BE2C (cell line): Measurements from ENCODE around the gene CCDC17.

Source experiments
- DNase-seq: peaks from one replicate; pipeline ENCODE4 v3.0.0-alpha.2; 2020
- H3K27me3 ChIP-seq: fragments of 250-450 bp; sonication (Bioruptor Pico); 2 replicates; pipeline ENCODE4 v1.5.1; 2020; ENCODE audit warnings: mild to moderate bottlenecking
- H3K36me3 ChIP-seq: fragments of 250-450 bp; sonication (Bioruptor Pico); 2 replicates; pipeline ENCODE4 v1.5.1; 2020; ENCODE audit warnings: mild to moderate bottlenecking
- H3K4me1 ChIP-seq: fragments of 250-450 bp; sonication (Bioruptor Pico); 2 replicates; pipeline ENCODE4 v1.5.1; 2020
- H3K4me3 ChIP-seq: 2 replicates; pipeline ENCODE4 v1.5.1; 2011; ENCODE audit warnings: low read depth, low read length
- H3K9me3 ChIP-seq: fragments of 250-450 bp; sonication (Bioruptor Pico); 2 replicates; pipeline ENCODE4 v1.5.1; 2020
- CTCF ChIP-seq: IDR thresholded peaks from 2 replicates; pipeline ENCODE4 v1.5.1; 2012; ENCODE audit warnings: mild to moderate bottlenecking, low read depth, low read length

Gene CCDC17

GRCh38 chr1:45660336-45660735, 36.5 kb upstream of the CCDC17 start:
- H3K9me3 ChIP-seq, result no peaks in the 10 kb centered on the region
- peaks cover 13% of the 10 kb centered on the region for H3K36me3 ChIP-seq
- no peak overlapping the region for H3K4me3 ChIP-seq
- DNase-seq, result no peak
- no peaks in the 10 kb centered on the region for H3K27me3 ChIP-seq
- no peaks in the 10 kb centered on the region for H3K4me1 ChIP-seq
- no peak for TF ChIP-seq CTCF

- Histone ChIP-seq H3K4me1 (no peaks in the 10 kb centered on the region), H3K36me3 (peaks cover 17% of the 10 kb centered on the region), H3K4me3 (no peak overlapping the region), H3K27me3 (no peaks in the 10 kb centered on the region), H3K9me3 (no peaks in the 10 kb centered on the region)
- TF ChIP-seq CTCF, result no peak
- no peak for DNase-seq
Measured at GRCh38 chr1:45659222-45659621, 35.4 kb upstream of the CCDC17 start.

GRCh38 chr1:45658171-45658570, 34.3 kb upstream of the CCDC17 start:
- peaks cover 17% of the 10 kb centered on the region for H3K36me3 ChIP-seq
- no peak for TF ChIP-seq CTCF
- no peaks in the 10 kb centered on the region for H3K27me3 ChIP-seq
- no peak for DNase-seq
- no peaks in the 10 kb centered on the region for H3K4me1 ChIP-seq
- no peak overlapping the region for H3K4me3 ChIP-seq
- no peaks in the 10 kb centered on the region for H3K9me3 ChIP-seq

GRCh38 chr1:45656573-45657226, 32.8 kb upstream of the CCDC17 start:
- TF ChIP-seq CTCF, result no peak
- H3K9me3 ChIP-seq, result no peaks in the 10 kb centered on the region
- H3K4me3 ChIP-seq, result no peak overlapping the region
- H3K4me1 ChIP-seq, result no peaks in the 10 kb centered on the region
- no peaks in the 10 kb centered on the region for H3K27me3 ChIP-seq
- H3K36me3 ChIP-seq, result peaks cover 18% of the 10 kb centered on the region
- DNase-seq, result no peak

- Histone ChIP-seq H3K4me3 (no peak overlapping the region), H3K36me3 (peaks cover 19% of the 10 kb centered on the region), H3K27me3 (no peaks in the 10 kb centered on the region), H3K4me1 (no peaks in the 10 kb centered on the region), H3K9me3 (no peaks in the 10 kb centered on the region)
- no peak for TF ChIP-seq CTCF
- DNase-seq, result no peak
Measured at GRCh38 chr1:45654540-45655280, 30.9 kb upstream of the CCDC17 start.
